HG03064 (cell line): ENCODE measurements around the gene ZNF521.

ENCODE experiments used
- ATAC-seq: cut with Tn5 transposase; IDR thresholded peaks from one replicate; pipeline ENCODE4 v1.9.1; 2021; ENCODE audit warnings: low read depth; ENCODE audit not compliant: unreplicated experiment

Gene ZNF521

GRCh38 chr18:25256439-25256838 lies 95.5 kb downstream of the ZNF521 start:
- no peak for ATAC-seq

GRCh38 chr18:25253779-25254178 lies 98.2 kb downstream of the ZNF521 start:
- ATAC-seq = no peak

GRCh38 chr18:25253136-25253535 lies 98.8 kb downstream of the ZNF521 start:
- no peak for ATAC-seq

- no peak for ATAC-seq
Observed at GRCh38 chr18:25251068-25251467, 100.9 kb downstream of the ZNF521 start.

GRCh38 chr18:25250474-25250851 lies 101.5 kb downstream of the ZNF521 start:
- ATAC-seq = no peak

GRCh38 chr18:25248755-25249154 lies 103.2 kb downstream of the ZNF521 start:
- ATAC-seq = no peak

- ATAC-seq = no peak
Observed at GRCh38 chr18:25247725-25248124, 104.2 kb downstream of the ZNF521 start.

- ATAC-seq = no peak
Observed at GRCh38 chr18:25244924-25245698, 106.9 kb downstream of the ZNF521 start.

GRCh38 chr18:25244170-25244569 lies 107.8 kb downstream of the ZNF521 start:
- ATAC-seq = no peak

- ATAC-seq = no peak
Observed at GRCh38 chr18:25243754-25244153, 108.2 kb downstream of the ZNF521 start.

- no peak for ATAC-seq
Observed at GRCh38 chr18:25243257-25243656, 108.7 kb downstream of the ZNF521 start.

GRCh38 chr18:25240420-25240770 lies 111.6 kb downstream of the ZNF521 start:
- ATAC-seq = no peak

GRCh38 chr18:25239581-25240419 lies 112.2 kb downstream of the ZNF521 start:
- ATAC-seq = no peak

- ATAC-seq = no peak
Observed at GRCh38 chr18:25239151-25239550, 112.8 kb downstream of the ZNF521 start.

- no peak for ATAC-seq
Observed at GRCh38 chr18:25237571-25238267, 114.2 kb downstream of the ZNF521 start.

GRCh38 chr18:25236736-25237135 lies 115.2 kb downstream of the ZNF521 start:
- ATAC-seq = no peak

- ATAC-seq = no peak
Observed at GRCh38 chr18:25235401-25236042, 116.4 kb downstream of the ZNF521 start.

GRCh38 chr18:25234740-25235345 lies 117.1 kb downstream of the ZNF521 start:
- ATAC-seq = no peak

GRCh38 chr18:25234322-25234639 lies 117.7 kb downstream of the ZNF521 start:
- ATAC-seq = no peak

- no peak for ATAC-seq
Observed at GRCh38 chr18:25233528-25234321, 118.2 kb downstream of the ZNF521 start.
